ENCODE data around the gene ROBO1.

The ROBO1 gene

DNA sequence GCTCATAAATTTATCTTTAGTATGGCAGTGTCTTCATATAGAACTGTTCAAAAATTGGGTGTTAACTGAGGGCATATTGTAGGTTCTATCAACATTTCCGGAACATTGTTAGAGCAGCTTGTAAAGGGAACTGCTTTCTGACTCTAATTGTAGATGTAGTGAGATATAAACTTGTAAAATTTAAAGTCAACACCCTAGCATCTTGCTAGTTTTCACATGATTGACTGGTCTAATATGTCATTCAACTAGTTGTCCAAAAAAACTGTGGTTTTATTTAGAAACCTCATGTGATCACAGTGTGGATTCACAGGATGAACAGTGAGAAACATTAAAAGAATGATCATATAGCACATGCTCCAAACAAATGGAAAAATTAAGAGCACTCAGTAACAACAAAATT is 607.4 kb downstream of the ROBO1 start:
- TF ChIP-seq, protein P1, sequence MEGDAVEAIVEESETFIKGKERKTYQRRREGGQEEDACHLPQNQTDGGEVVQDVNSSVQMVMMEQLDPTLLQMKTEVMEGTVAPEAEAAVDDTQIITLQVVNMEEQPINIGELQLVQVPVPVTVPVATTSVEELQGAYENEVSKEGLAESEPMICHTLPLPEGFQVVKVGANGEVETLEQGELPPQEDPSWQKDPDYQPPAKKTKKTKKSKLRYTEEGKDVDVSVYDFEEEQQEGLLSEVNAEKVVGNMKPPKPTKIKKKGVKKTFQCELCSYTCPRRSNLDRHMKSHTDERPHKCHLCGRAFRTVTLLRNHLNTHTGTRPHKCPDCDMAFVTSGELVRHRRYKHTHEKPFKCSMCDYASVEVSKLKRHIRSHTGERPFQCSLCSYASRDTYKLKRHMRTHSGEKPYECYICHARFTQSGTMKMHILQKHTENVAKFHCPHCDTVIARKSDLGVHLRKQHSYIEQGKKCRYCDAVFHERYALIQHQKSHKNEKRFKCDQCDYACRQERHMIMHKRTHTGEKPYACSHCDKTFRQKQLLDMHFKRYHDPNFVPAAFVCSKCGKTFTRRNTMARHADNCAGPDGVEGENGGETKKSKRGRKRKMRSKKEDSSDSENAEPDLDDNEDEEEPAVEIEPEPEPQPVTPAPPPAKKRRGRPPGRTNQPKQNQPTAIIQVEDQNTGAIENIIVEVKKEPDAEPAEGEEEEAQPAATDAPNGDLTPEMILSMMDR (IDR thresholded peaks at IDR 0.05; ENCODE audit: low read depth, low read length, missing control alignments): no peak
- H3K4me3 ChIP-seq (ENCODE audit: low read depth, low read length): no peak overlapping the region
- no peak for DNase-seq (ENCODE audit: low read depth)

DNA sequence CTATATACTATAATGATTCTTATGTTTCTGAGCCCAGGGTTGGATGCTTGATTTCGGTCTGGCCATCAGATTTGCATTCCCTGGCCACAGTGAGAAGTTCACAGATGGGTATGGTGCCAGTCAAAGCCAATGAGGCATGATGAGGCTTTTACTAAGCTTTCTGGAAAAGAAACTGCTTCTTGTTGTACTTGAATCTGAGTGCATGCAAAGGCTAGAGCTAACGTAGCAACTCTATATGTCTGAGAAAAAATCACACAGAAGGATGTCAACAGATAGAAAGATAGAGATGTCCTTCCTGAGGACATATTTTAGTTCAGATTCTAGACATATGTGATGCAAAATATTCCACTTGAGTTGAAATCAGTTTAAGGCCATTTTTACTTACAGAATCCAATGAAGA is 608.1 kb downstream of the ROBO1 start:
- TF ChIP-seq, protein P1 (IDR thresholded peaks at IDR 0.05; ENCODE audit: low read depth, low read length, missing control alignments): no peak
- H3K4me3 ChIP-seq (ENCODE audit: low read depth, low read length): no peak overlapping the region
- DNase-seq (ENCODE audit: low read depth): no peak

DNA sequence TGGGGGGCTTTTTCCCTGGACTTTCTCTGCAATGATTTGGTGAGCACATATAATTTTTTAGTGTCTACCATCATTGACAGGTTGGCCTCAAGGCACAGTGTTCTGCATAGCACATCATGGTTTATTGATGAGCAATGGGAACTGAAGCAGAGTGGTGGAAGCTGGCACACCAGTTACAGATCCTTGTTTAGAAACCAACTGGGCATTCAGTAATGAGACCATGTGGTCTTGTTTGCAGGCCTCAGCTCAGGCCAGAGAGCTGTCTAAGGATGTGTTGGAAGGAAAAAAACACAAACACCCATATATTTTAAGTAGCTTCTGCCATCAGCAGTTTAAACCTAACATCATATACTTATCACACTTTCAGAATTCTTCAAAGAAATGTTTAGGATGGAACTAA is 610.6 kb downstream of the ROBO1 start:
- no peak overlapping the region for H3K4me3 ChIP-seq (ENCODE audit: low read depth, low read length)
- no peak for DNase-seq (ENCODE audit: low read depth)
- TF ChIP-seq, protein P1 (IDR thresholded peaks at IDR 0.05; ENCODE audit: low read depth, low read length, missing control alignments): no peak

- TF ChIP-seq, protein P1 (IDR thresholded peaks at IDR 0.05; ENCODE audit: low read depth, low read length, missing control alignments): no peak
- no peak overlapping the region for H3K4me3 ChIP-seq (ENCODE audit: low read depth, low read length)
- no peak for DNase-seq (ENCODE audit: low read depth)
These were observed 612.9 kb downstream of the ROBO1 start for GRCh38 chr3:79154865-79155264.

- no peak for DNase-seq (ENCODE audit: low read depth)
- TF ChIP-seq, protein P1 (IDR thresholded peaks at IDR 0.05; ENCODE audit: low read depth, low read length, missing control alignments): no peak
These were observed 619.0 kb downstream of the ROBO1 start for GRCh38 chr3:79148786-79149185.

GRCh38 chr3:79146024-79146423 is 621.8 kb downstream of the ROBO1 start:
- H3K4me3 ChIP-seq (ENCODE audit: low read depth, low read length): no peak overlapping the region
- DNase-seq (ENCODE audit: low read depth): no peak
- TF ChIP-seq, protein P1 (IDR thresholded peaks at IDR 0.05; ENCODE audit: low read depth, low read length, missing control alignments): no peak

More at GRCh38 chr3:79148786-79149185, 619.0 kb downstream of the ROBO1 start:
- no peak overlapping the region for H3K4me3 ChIP-seq (ENCODE audit: low read depth, low read length)

DNA sequence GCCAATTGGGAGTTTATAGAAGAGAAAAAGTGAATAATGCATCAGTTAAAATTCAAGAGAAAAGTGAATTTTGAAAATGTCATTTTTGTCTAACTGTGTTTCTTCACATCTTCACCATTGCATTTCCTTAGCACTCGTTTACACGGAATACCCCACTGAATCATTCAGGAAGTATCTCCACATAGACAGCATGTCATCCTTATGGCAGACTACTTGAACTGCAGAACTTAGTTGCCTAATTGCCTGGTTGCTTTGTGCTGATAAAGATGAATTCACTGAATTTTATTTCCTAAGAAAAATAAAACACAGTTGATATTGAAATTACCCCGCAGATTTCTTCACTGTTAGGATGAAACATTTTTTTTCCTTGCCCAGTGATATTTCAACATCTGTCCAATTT is 627.1 kb downstream of the ROBO1 start:
- DNase-seq (ENCODE audit: low read depth): no peak
- TF ChIP-seq, protein P1 (IDR thresholded peaks at IDR 0.05; ENCODE audit: low read depth, low read length, missing control alignments): no peak
- no peak overlapping the region for H3K4me3 ChIP-seq (ENCODE audit: low read depth, low read length)
